NCI-H2107 treated with DMSO at 0.1 percent for 48 hours (cell line): ENCODE data around the gene RIN3.

Experiments used
- DNase-seq: peaks from one replicate; lab custom pipeline; 2025; ENCODE audit not compliant: unreplicated experiment; lab: John Stamatoyannopoulos, UW

The RIN3 gene

GRCh38 chr14:92645841-92646478 lies 132.4 kb downstream of the RIN3 start:
- DNase-seq: no peak

GRCh38 chr14:92646952-92647796 lies 133.6 kb downstream of the RIN3 start:
- no peak for DNase-seq

- no peak for DNase-seq
These were observed 134.3 kb downstream of the RIN3 start for GRCh38 chr14:92647797-92648279.

- no peak for DNase-seq
These were observed 135.5 kb downstream of the RIN3 start for GRCh38 chr14:92649066-92649465.

GRCh38 chr14:92649934-92650545 lies 136.5 kb downstream of the RIN3 start:
- no peak for DNase-seq

GRCh38 chr14:92650581-92651105 lies 137.1 kb downstream of the RIN3 start:
- no peak for DNase-seq

- no peak for DNase-seq
These were observed 137.7 kb downstream of the RIN3 start for GRCh38 chr14:92651106-92651757.

GRCh38 chr14:92651758-92652406 lies 138.3 kb downstream of the RIN3 start:
- DNase-seq: no peak

- DNase-seq: no peak
These were observed 139.0 kb downstream of the RIN3 start for GRCh38 chr14:92652413-92653151.

- no peak for DNase-seq
These were observed 139.6 kb downstream of the RIN3 start for GRCh38 chr14:92653162-92653651.

GRCh38 chr14:92654239-92654901 lies 140.8 kb downstream of the RIN3 start:
- DNase-seq: no peak

GRCh38 chr14:92655419-92656201 lies 142.0 kb downstream of the RIN3 start:
- DNase-seq: no peak

- DNase-seq: no peak
These were observed 142.9 kb downstream of the RIN3 start for GRCh38 chr14:92656306-92657081.

- no peak for DNase-seq
These were observed 144.0 kb downstream of the RIN3 start for GRCh38 chr14:92657457-92658142.

GRCh38 chr14:92658160-92658559 lies 144.6 kb downstream of the RIN3 start:
- no peak for DNase-seq

GRCh38 chr14:92658684-92659083 lies 145.1 kb downstream of the RIN3 start:
- no peak for DNase-seq
